WTC11 (cell line): ENCODE measurements around the gene ARID2.

Source experiments
- ATF3 ChIP-seq: sonication (generic); formaldehyde crosslinking; conservative IDR thresholded peaks from 2 replicates; pipeline ENCODE4 v1.8.1; 2022; ENCODE audit warnings: mild to moderate bottlenecking, missing genetic modification reagents
- CTCF ChIP-seq: fragments of 200-600 bp; IDR thresholded peaks from 2 replicates; pipeline ENCODE4 v1.8.0; 2022; ENCODE audit warnings: antibody characterized with exemption
- E2F5 ChIP-seq: sonication (generic); formaldehyde crosslinking; IDR thresholded peaks from 2 replicates; pipeline ENCODE4 v1.8.1; 2022; ENCODE audit warnings: mild to moderate bottlenecking, moderate library complexity, missing genetic modification reagents
- EMX1 ChIP-seq: fragments of 250-450 bp; sonication (Bioruptor Pico); IDR thresholded peaks from 2 replicates; pipeline ENCODE4 v1.8.0; 2021; ENCODE audit warnings: mild to moderate bottlenecking
- ESRRA ChIP-seq: sonication (generic); formaldehyde crosslinking; IDR thresholded peaks from 2 replicates; pipeline ENCODE4 v1.8.1; 2022; ENCODE audit warnings: mild to moderate bottlenecking, missing genetic modification reagents, borderline replicate concordance
- HMGA2 ChIP-seq: fragments of 250-450 bp; sonication (Bioruptor Pico); IDR thresholded peaks from 2 replicates; pipeline ENCODE4 v1.4.0; 2021; ENCODE audit warnings: mild to moderate bottlenecking, moderate library complexity
- JUN ChIP-seq: sonication (generic); formaldehyde crosslinking; IDR thresholded peaks from 2 replicates; pipeline ENCODE4 v1.8.0; 2023; ENCODE audit warnings: mild to moderate bottlenecking, missing genetic modification reagents
- MAX ChIP-seq: sonication (generic); formaldehyde crosslinking; IDR thresholded peaks from 2 replicates; pipeline ENCODE4 v1.8.0; 2022; ENCODE audit warnings: mild to moderate bottlenecking, missing genetic modification reagents
- SMAD3 ChIP-seq: sonication (generic); formaldehyde crosslinking; IDR thresholded peaks from 2 replicates; pipeline ENCODE4 v1.8.0; 2022; ENCODE audit warnings: missing genetic modification reagents, mild to moderate bottlenecking, borderline replicate concordance
- SP1 ChIP-seq: sonication (generic); formaldehyde crosslinking; conservative IDR thresholded peaks from 2 replicates; pipeline ENCODE4 v1.8.1; 2022; ENCODE audit warnings: missing genetic modification reagents
- USF2 ChIP-seq: sonication (generic); formaldehyde crosslinking; IDR thresholded peaks from 2 replicates; pipeline ENCODE4 v1.8.1; 2023; ENCODE audit warnings: mild to moderate bottlenecking, missing genetic modification reagents, moderate library complexity
- ZNF121 ChIP-seq: sonication (generic); formaldehyde crosslinking; IDR thresholded peaks from 2 replicates; pipeline ENCODE4 v1.8.0; 2023; ENCODE audit warnings: missing genetic modification reagents
- ZNF219 ChIP-seq: sonication (generic); formaldehyde crosslinking; IDR thresholded peaks from 2 replicates; pipeline ENCODE4 v1.8.0; 2023; ENCODE audit warnings: missing genetic modification reagents, mild to moderate bottlenecking, borderline replicate concordance

- TF ChIP-seq CTCF (peak; percentile 79), SP1 (CRISPR knock-in tag) (peak; percentile 87), EMX1 (CRISPR knock-in tag) (no peak), JUN (CRISPR knock-in tag) (no peak), E2F5 (CRISPR knock-in tag) (peak; percentile 90), ESRRA (peak; percentile 43; the same call in 1 of the 2 replicates), ZNF121 (CRISPR knock-in tag) (no peak), MAX (CRISPR knock-in tag) (peak; percentile 87; the same call in 1 of the 2 replicates), USF2 (no peak), HMGA2 (CRISPR knock-in tag) (no peak), ZNF219 (0 out of 2 replicates have a peak, but pooled peaks have one; percentile 52), SMAD3 (CRISPR knock-in tag) (peak; percentile 74; the same call in 1 of the 2 replicates), ATF3 (CRISPR knock-in tag) (no peak)
Observed at GRCh38 chr12:45728630-45729232, 775 bp upstream of the ARID2 start.
